OCI-LY3 (cell line): Measurements from ENCODE around the gene BMPR1B.

Experiments used
- EZH2phosphoT487 ChIP-seq: fragments of 200-600 bp; shearing (Covaris generic); IDR thresholded peaks from 2 replicates; pipeline ENCODE4 v1.6.1; 2018; ENCODE audit warnings: antibody characterized with exemption, mixed run types, low read depth
- TF ChIP-seq, protein P1 (sequence below): fragments of 200-600, 300-600 bp; sonication (generic); IDR thresholded peaks from 2 replicates; pipeline ENCODE4 v1.5.1; 2014; ENCODE audit warnings: antibody characterized with exemption, low read length, low read depth

DNA sequence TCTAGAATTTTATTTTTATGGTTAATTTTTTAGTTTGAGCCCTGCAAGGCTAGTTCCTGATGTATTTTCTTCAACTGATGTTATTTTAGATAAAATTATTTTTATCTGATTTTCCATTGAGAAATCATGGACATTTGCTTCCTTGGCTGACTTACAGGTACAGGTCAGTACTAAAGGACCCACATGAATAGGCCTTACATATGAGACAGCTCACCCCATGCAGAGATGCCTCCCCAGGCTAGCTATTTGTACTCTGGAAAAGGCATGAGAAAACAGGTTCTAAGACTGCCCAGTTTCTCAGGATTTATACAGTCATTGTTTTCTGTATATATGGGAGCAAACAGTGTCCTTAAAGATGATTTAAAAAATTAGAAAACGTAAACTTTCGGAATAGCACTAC lies 255.5 kb downstream of the BMPR1B start:
- TF ChIP-seq, protein P1, sequence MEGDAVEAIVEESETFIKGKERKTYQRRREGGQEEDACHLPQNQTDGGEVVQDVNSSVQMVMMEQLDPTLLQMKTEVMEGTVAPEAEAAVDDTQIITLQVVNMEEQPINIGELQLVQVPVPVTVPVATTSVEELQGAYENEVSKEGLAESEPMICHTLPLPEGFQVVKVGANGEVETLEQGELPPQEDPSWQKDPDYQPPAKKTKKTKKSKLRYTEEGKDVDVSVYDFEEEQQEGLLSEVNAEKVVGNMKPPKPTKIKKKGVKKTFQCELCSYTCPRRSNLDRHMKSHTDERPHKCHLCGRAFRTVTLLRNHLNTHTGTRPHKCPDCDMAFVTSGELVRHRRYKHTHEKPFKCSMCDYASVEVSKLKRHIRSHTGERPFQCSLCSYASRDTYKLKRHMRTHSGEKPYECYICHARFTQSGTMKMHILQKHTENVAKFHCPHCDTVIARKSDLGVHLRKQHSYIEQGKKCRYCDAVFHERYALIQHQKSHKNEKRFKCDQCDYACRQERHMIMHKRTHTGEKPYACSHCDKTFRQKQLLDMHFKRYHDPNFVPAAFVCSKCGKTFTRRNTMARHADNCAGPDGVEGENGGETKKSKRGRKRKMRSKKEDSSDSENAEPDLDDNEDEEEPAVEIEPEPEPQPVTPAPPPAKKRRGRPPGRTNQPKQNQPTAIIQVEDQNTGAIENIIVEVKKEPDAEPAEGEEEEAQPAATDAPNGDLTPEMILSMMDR: no peak
- TF ChIP-seq EZH2phosphoT487: no peak
